ENCODE measurements around the gene DLEC1.
"Not testable (repeated sequence)": the region's sequence is repeated elsewhere in the genome, so short reads cannot be mapped to it uniquely, and the experiment has no call there.

DLEC1 gene

GRCh38 chr3:38032328-38032865 is 6.6 kb upstream of the DLEC1 start:
- in situ Hi-C loops (cut with HindIII; ENCODE audit: low sequenced_read_pairs), result no loop called here

- in situ Hi-C loops (cut with HindIII; ENCODE audit: low sequenced_read_pairs), result not testable (repeated sequence)
Observed at GRCh38 chr3:38033586-38033985, 5.4 kb upstream of the DLEC1 start.

GRCh38 chr3:38034335-38034734 is 4.7 kb upstream of the DLEC1 start:
- in situ Hi-C loops (cut with HindIII; ENCODE audit: low sequenced_read_pairs), result not testable (repeated sequence)

GRCh38 chr3:38036286-38036685 is 2.7 kb upstream of the DLEC1 start:
- in situ Hi-C loops (cut with HindIII; ENCODE audit: low sequenced_read_pairs), result no loop called here

GRCh38 chr3:38036906-38037305 is 2.1 kb upstream of the DLEC1 start:
- in situ Hi-C loops (cut with HindIII; ENCODE audit: low sequenced_read_pairs), result no loop called here

- in situ Hi-C loops (cut with HindIII; ENCODE audit: low sequenced_read_pairs), result no loop called here
Observed at GRCh38 chr3:38038447-38038911, 529 bp upstream of the DLEC1 start.

- in situ Hi-C loops (cut with HindIII; ENCODE audit: low sequenced_read_pairs), result no loop called here
Observed at GRCh38 chr3:38039899-38040261, 872 bp downstream of the DLEC1 start.

DNA sequence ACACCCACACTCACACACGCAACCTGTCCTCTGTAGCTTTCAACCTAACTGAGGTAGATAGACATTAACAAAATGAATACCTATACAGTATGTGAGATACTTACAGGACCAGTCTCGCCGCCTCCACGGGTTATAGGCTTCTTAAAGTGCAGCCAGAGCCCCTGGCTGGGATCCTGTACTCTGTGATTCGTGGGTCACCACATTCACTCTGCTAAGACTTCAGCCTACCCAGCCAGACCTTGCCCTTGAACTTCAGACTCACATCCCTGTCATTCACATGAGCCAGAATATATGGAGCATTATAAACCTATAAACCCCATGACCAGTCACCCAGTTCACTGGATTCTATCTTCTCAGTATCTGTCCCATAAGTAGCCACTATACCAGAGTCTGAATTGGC is 1.4 kb downstream of the DLEC1 start:
- in situ Hi-C loops (cut with HindIII; ENCODE audit: low sequenced_read_pairs), result no loop called here

DNA sequence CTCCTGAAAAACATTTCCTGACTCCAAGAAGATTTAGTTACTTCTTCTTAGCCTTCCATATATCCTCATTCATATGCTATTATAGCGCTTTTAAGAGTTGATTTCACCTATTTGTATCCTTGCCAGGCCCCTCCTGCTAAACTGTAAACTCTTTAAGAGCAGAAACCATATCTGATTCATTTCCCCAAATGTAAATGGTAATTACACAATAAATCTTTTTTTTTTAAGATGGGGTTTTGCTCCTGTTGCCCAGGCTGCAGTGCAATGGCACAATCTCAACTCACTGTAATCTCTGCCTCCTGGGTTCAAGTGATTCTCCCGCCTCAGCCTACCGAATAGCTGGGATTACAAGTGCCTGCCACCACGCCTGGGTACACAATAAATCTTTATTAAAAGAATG is 4.5 kb downstream of the DLEC1 start:
- in situ Hi-C loops (cut with HindIII; ENCODE audit: low sequenced_read_pairs), result no loop called here

- in situ Hi-C loops (cut with HindIII; ENCODE audit: low sequenced_read_pairs), result no loop called here
Observed at GRCh38 chr3:38046027-38046426, 7.0 kb downstream of the DLEC1 start.

GRCh38 chr3:38046821-38047220 is 7.8 kb downstream of the DLEC1 start:
- in situ Hi-C loops (cut with HindIII; ENCODE audit: low sequenced_read_pairs), result no loop called here

DNA sequence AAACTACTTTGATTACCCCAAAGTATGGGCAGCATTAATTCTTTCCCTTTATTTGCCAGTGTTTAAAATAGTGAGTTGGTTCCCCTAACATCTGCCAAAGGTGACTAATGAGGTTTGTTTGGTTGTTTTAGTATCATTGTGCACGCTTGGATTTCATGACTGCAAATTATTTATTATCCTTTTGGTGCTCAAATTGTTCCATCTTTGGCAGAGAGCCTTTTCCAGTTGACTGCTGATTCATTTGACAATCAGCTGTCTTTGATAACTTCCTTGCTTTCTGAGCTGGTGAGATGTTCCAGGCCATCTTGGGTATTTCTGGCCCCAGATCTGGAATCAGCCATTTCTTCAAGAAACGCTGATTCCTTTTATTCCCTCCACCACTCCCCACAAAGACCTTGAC is 8.9 kb downstream of the DLEC1 start:
- in situ Hi-C loops (cut with HindIII; ENCODE audit: low sequenced_read_pairs), result no loop called here

DNA sequence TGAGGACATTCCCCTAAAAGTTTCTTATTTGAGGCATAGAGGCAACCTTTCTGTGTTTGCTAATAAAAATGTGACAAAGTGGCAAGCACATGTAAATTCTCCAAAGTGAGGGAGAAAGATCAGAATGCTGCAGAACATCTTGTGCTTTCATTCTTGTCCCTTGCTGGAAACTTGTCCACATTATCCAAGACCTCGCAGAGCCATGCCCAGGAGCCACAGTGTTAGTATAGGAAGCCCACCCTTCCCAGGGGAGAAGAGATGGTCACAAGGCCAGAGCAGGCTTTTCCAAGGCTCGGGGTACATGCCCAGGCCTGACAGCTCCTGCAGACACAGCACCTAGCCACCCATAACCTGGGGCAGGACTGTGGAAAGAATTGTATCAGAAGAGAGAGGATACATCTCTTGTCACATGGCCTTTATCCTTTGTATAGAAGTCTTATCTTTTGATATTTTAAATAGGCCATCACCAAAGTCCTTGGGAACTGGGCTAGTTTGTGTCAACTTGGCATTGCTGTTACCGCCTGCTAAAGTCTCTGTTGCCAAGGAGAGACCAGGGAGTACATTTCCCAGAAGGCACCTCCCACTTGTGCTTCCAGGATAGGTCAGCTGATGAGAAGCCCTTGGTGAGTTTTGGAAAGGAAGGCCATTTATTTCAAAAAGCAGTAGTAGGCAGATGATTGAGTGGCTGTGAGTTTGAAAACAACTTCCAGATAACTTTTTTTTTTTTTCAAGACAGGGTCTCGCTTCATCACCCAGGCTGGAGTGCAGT is 10.5 kb downstream of the DLEC1 start:
- in situ Hi-C loops (cut with HindIII; ENCODE audit: low sequenced_read_pairs), result no loop called here

DNA sequence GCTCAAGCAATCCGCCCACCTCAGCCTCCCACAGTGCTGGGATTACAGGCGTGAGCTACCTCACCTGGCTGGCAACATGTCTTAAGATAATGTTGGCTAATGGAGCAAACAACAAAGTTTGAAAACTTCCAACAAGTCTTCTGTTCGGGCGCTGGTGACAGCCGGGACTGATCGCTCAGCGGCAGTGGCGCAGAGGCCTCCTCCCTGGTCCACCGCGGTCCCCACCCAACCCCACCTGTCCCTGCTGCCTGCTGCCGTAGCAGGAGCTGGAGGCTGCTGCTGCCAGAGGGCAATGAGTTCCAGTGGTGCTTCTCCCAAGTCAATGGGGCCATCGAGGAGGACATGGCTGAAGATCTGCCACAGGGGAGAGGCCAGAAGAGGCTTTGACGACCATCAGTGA is 12.1 kb downstream of the DLEC1 start:
- in situ Hi-C loops (cut with HindIII; ENCODE audit: low sequenced_read_pairs), result no loop called here

GRCh38 chr3:38053286-38053685 is 14.3 kb downstream of the DLEC1 start:
- in situ Hi-C loops (cut with HindIII; ENCODE audit: low sequenced_read_pairs), result not testable (repeated sequence)

GRCh38 chr3:38053813-38054498 is 14.9 kb downstream of the DLEC1 start:
- in situ Hi-C loops (cut with HindIII; ENCODE audit: low sequenced_read_pairs), result not testable (repeated sequence)

- in situ Hi-C loops (cut with HindIII; ENCODE audit: low sequenced_read_pairs), result no loop called here
Observed at GRCh38 chr3:38054499-38055001, 15.5 kb downstream of the DLEC1 start.

- in situ Hi-C loops (cut with HindIII; ENCODE audit: low sequenced_read_pairs), result no loop called here
Observed at GRCh38 chr3:38059148-38059547, 20.1 kb downstream of the DLEC1 start.

- in situ Hi-C loops (cut with HindIII; ENCODE audit: low sequenced_read_pairs), result no loop called here
Observed at GRCh38 chr3:38059591-38059990, 20.6 kb downstream of the DLEC1 start.

DNA sequence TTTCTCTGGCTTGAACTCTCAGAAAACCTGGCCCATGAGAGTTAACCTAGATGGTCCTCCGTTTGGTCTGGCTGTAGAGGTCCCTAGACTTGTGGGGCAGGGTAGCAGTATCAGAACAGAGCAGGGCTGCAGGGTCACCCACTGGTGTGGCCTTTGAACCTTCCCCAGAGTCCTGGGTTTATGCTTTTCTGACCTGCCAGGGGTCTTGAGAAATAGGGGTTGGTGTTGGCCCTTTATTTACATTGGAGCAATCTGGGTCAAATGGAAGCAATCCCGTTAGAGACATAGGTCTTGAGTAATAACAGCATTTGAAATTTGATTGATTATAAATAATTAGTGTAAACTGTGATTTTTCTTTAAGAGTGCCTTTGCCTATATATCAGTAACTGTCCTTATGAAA is 23.8 kb downstream of the DLEC1 start:
- in situ Hi-C loops (cut with HindIII; ENCODE audit: low sequenced_read_pairs), result no loop called here

DNA sequence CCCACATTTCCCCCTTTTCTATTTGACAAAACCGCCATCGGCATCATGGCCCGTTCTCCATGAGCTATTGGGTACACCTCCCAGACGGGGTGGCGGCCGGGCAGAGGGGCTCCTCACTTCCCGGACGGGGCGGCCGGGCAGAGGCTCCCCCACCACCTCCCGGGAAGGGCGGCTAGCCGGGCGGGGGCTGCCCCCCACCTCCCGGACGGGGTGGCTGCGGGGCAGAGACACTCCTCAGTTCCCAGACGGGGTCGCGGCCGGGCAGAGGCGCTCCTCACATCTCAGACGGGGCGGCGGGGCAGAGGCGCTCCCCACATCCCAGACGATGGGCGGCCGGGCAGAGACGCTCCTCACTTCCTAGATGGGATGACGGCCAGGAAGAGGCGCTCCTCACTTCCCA is 25.4 kb downstream of the DLEC1 start:
- in situ Hi-C loops (cut with HindIII; ENCODE audit: low sequenced_read_pairs), result not testable (repeated sequence)
